Nephron (organoid): ENCODE measurements around the gene WBP1L.

Experiments used
- H3K27ac Mint-ChIP-seq, 3 experiments: 2 replicates each; pipeline ENCODE4 v1.8.0; 2020; ENCODE audit warnings: mixed read lengths in 3 of 3, mild to moderate bottlenecking in 2 of 3, moderate library complexity in 1 of 3
- H3K27me3 Mint-ChIP-seq: 2 replicates; pipeline ENCODE4 v1.8.0; 2021; ENCODE audit warnings: low read depth, mild to moderate bottlenecking, moderate library complexity, mixed read lengths
- H3K36me3 Mint-ChIP-seq: 2 replicates; pipeline ENCODE4 v1.8.0; 2020; ENCODE audit warnings: low read depth, mixed read lengths
- H3K4me1 Mint-ChIP-seq: 2 replicates; pipeline ENCODE4 v1.8.0; 2020; ENCODE audit warnings: mixed read lengths
- H3K4me3 Mint-ChIP-seq, 3 experiments: 2 replicates each; pipeline ENCODE4 v1.8.0; 2020; ENCODE audit warnings: mild to moderate bottlenecking in 3 of 3, mixed read lengths in 3 of 3, moderate library complexity in 2 of 3
- H3K9me3 Mint-ChIP-seq: 2 replicates; pipeline ENCODE4 v1.8.0; 2020; ENCODE audit warnings: mixed read lengths
- CTCF ChIP-seq, 3 experiments: fragments of 200-600 bp; sonication (generic); IDR thresholded peaks; one replicate each; pipeline ENCODE4 v1.5.0; 2021; ENCODE audit warnings: antibody characterized with exemption in 3 of 3; ENCODE audit not compliant: unreplicated experiment in 3 of 3

The WBP1L gene

GRCh38 chr10:102863660-102864059 lies 119.9 kb downstream of the WBP1L start:
- H3K4me3 Mint-ChIP-seq = no peak overlapping the region
- TF ChIP-seq CTCF (IDR thresholded peaks at IDR 0.05; ENCODE audit: unreplicated experiment in 3 of 3) = no peak
- no peaks in the 10 kb centered on the region for H3K9me3 Mint-ChIP-seq
- peaks cover 11% of the 10 kb centered on the region for H3K4me1 Mint-ChIP-seq
- peaks cover 19% of the 10 kb centered on the region for H3K36me3 Mint-ChIP-seq
- H3K27me3 Mint-ChIP-seq = no peaks in the 10 kb centered on the region
- H3K27ac Mint-ChIP-seq = no peak overlapping the region

- Mint-ChIP-seq H3K36me3 (peaks cover 12% of the 10 kb centered on the region), H3K27me3 (no peaks in the 10 kb centered on the region), H3K9me3 (no peaks in the 10 kb centered on the region), H3K4me3 (no peak overlapping the region), H3K4me1 (peaks cover 14% of the 10 kb centered on the region), H3K27ac (no peak overlapping the region)
- no peak for TF ChIP-seq CTCF (IDR thresholded peaks at IDR 0.05; ENCODE audit: unreplicated experiment in 3 of 3)
Measured at GRCh38 chr10:102865620-102866019, 121.9 kb downstream of the WBP1L start.
